Choroid plexus epithelial cell (primary cell): Measurements from ENCODE around the gene ATP6V0A4.

Source experiments
- DNase-seq: peaks from one replicate; pipeline ENCODE4 v3.0.0-alpha.2; 2010; ENCODE audit warnings: low read depth
- H3K4me3 ChIP-seq: 2 replicates; pipeline ENCODE4 v1.5.1; 2011; ENCODE audit warnings: low read depth, mild to moderate bottlenecking, control low read depth, low read length, moderate library complexity
- CTCF ChIP-seq: conservative IDR thresholded peaks from 2 replicates; pipeline ENCODE4 v1.5.1; 2011; ENCODE audit warnings: low read depth, mild to moderate bottlenecking, control low read depth, inconsistent platforms, low read length, moderate library complexity

ATP6V0A4 gene

GRCh38 chr7:138656952-138657351 lies 141.0 kb downstream of the ATP6V0A4 start:
- DNase-seq: no peak

More at GRCh38 chr7:138656952-138657351, 141.0 kb downstream of the ATP6V0A4 start:
- no peak for TF ChIP-seq CTCF
- no peak overlapping the region for H3K4me3 ChIP-seq
